Adrenal gland (tissue), 12 donors: ENCODE results near the gene LPP. TPM values are rescaled to one million over a fixed set of nuclear protein-coding genes. Genes with fewer than 3 reads are reported as not detected.

Experiments used
- DNase-seq, 7 donors: peaks; one replicate each; pipeline ENCODE4 v3.0.0-alpha.2; 2019 to 2020
- H3K27ac ChIP-seq, 5 donors: fragments of 200-600 bp; sonication (generic) in 4 of 5; 1 replicate in 3 of 5; 2 replicates in 2 of 5; pipeline versions ENCODE4 v1.5.1 to v1.8.0; 2016 to 2020; ENCODE audit warnings: mild to moderate bottlenecking in 1 of 5
- H3K27me3 ChIP-seq: fragments of 200-600 bp; 2 replicates; pipeline ENCODE4 v1.8.0; 2021
- H3K36me3 ChIP-seq, 2 donors: fragments of 200-600 bp; replicated peaks in 1 of 2; 1 replicate in 1 of 2; 2 replicates in 1 of 2; pipeline versions ENCODE4 v1.5.1 to v1.8.0; 2018 to 2022
- H3K4me1 ChIP-seq, 2 donors: fragments of 200-600 bp; replicated peaks in 1 of 2; 1 replicate in 1 of 2; 2 replicates in 1 of 2; pipeline versions ENCODE4 v1.5.1 to v1.8.0; 2018 to 2021
- H3K4me3 ChIP-seq, 4 donors: fragments of 200-600 bp; sonication (generic) in 3 of 4; one replicate each; pipeline ENCODE4 v1.5.1; 2016 to 2018
- H3K9me3 ChIP-seq, 3 donors: fragments of 200-600 bp; sonication (generic) in 1 of 3; replicated peaks in 1 of 3; 1 replicate in 2 of 3; 2 replicates in 1 of 3; pipeline versions ENCODE4 v1.5.1 to v1.8.0; 2016 to 2021
- CTCF ChIP-seq, 6 experiments: fragments of 450-650 bp in 4 of 6; fragments of 200-600 bp in 2 of 6; sonication (generic) in 1 of 6; IDR thresholded peaks; 1 replicate in 5 of 6; 2 replicates in 1 of 6; pipeline versions ENCODE4 v1.5.1 to v1.8.0; 2016 to 2021; ENCODE audit warnings: antibody characterized with exemption in 6 of 6, mild to moderate bottlenecking in 2 of 6, moderate library complexity in 1 of 6
- POLR2A ChIP-seq, 2 donors: fragments of 450-650 bp; IDR thresholded peaks; one replicate each; pipeline ENCODE4 v1.6.1; 2017; ENCODE audit warnings: antibody characterized with exemption in 2 of 2, mild to moderate bottlenecking in 2 of 2, moderate library complexity in 1 of 2
- WGBS, 4 donors: extraction: QIAGEN DNeasy Blood & Tissue Kit in 2 of 4; methylation state at CpG; one replicate each; pipeline versions ENCODE4 v1.1.5 to v1.1.7; 2013 to 2017; 5-methylcytosine and 5-hydroxymethylcytosine counted together
- intact Hi-C, 2 donors: fragments of 100-400 bp; cut with DNase I; formaldehyde crosslinking; loops; one replicate each; pipeline versions ENCODE4 v1.14.1 to v1.15.0; 2022 to 2023
- polyA plus RNA-seq, 3 donors: library from polyadenylated mRNA; stranded (reverse); fragments of 200-250 nt in 2 of 3; fragments of 350-450 nt in 1 of 3; fragmentation: Illumina TruSeq in 1 of 3; extraction: RNeasy Lipid Tissue Mini Kit (QIAGEN cat#74804) in 1 of 3; gene quantifications; one replicate each; pipeline ENCODE4 v1.2.3, GENCODE V29; 2013 to 2014
- total RNA-seq, 9 donors: library from RNA; depleted of rRNA in 4 of 9; stranded (reverse); fragments of >200 nt in 4 of 9; fragments of 120-200 nt in 1 of 9; fragmentation: NEBNext Ultra II Directional in 1 of 9; extraction: Animal tissue kit (Norgen Biotek cat#: 25700) in 1 of 9; gene quantifications; one replicate each; pipeline versions ENCODE4 v1.1.0 to v1.2.4, GENCODE V29; 2013 to 2023
- donor health status: healthy with polysubstance abuse.
- donor health status: Bipolar disorder and iron deficiency.
- donor health status: DM: yes; HTN: yes; CAD: no.
- donor health status: DM: no; HTN: no; CAD: no.
- donor health status: DM: no; HTN: no; CAD: no.
- donor health status: DM: yes; HTN: yes; CAD: no.

Gene LPP
- total and polyA plus RNA-seq, 12 donors: 7.0 to 170 (median 101) TPM

- Histone ChIP-seq H3K27me3 (no peaks in the 10 kb centered on the region), H3K9me3 (no peaks in the 10 kb centered on the region), H3K36me3 (no peaks in the 10 kb centered on the region), H3K4me1 (peaks cover 12 to 24% of the 10 kb centered on the region in 2 donors), H3K27ac (peak overlapping the region in 3 of 5 donors; percentile 20 to 38 (median 27)), H3K4me3 (peak overlapping the region in 1 of 4 donors; percentile 13)
- no peak for DNase-seq
- TF ChIP-seq POLR2A (IDR thresholded peaks at IDR 0.05) (no peak), CTCF (IDR thresholded peaks at IDR 0.05) (no peak)
- intact Hi-C loops: loop anchor here in 1 of 2 donors (10.0 kb wide), 1 partner anchor 540 kb away; no protein-coding TSS in a partner anchor
- 48 to 76% (median 64%) methylated on average over 4 of the region's 4 CpGs for WGBS, 4 donors
Measured at GRCh38 chr3:188584958-188585689, 431.2 kb downstream of the LPP start.

GRCh38 chr3:188589071-188589470 lies 435.1 kb downstream of the LPP start:
- intact Hi-C loops: loop anchor here in 1 of 2 donors (10.0 kb wide), 1 partner anchor 544 kb away; no protein-coding TSS in a partner anchor
- Histone ChIP-seq H3K27me3 (no peaks in the 10 kb centered on the region), H3K36me3 (no peaks in the 10 kb centered on the region), H3K9me3 (no peaks in the 10 kb centered on the region), H3K27ac (no peak overlapping the region), H3K4me3 (no peak overlapping the region), H3K4me1 (peaks cover 7 to 24% of the 10 kb centered on the region in 2 donors)
- WGBS, 4 donors: 73 to 84% (median 78%) methylated on average over 2 of the region's 2 CpGs
- DNase-seq: no peak
- TF ChIP-seq CTCF (IDR thresholded peaks at IDR 0.05): no peak
- TF ChIP-seq POLR2A (IDR thresholded peaks at IDR 0.05): no peak

GRCh38 chr3:188589771-188590170 lies 435.8 kb downstream of the LPP start:
- H3K36me3 ChIP-seq: no peaks in the 10 kb centered on the region
- 86 to 96% (median 88%) methylated on average over 2 of the region's 2 CpGs for WGBS, 4 donors
- intact Hi-C loops: loop anchor here in 1 of 2 donors (10.0 kb wide), 1 partner anchor 545 kb away; no protein-coding TSS in a partner anchor
- TF ChIP-seq POLR2A (IDR thresholded peaks at IDR 0.05) (no peak), CTCF (IDR thresholded peaks at IDR 0.05) (no peak)
- H3K4me1 ChIP-seq: peaks cover under 1 to 24% of the 10 kb centered on the region in 2 donors
- H3K27me3 ChIP-seq: no peaks in the 10 kb centered on the region
- H3K4me3 ChIP-seq: no peak overlapping the region
- no peaks in the 10 kb centered on the region for H3K9me3 ChIP-seq
- no peak for DNase-seq
- H3K27ac ChIP-seq: no peak overlapping the region

- peaks cover 0 to 17% of the 10 kb centered on the region in 2 donors for H3K4me1 ChIP-seq
- intact Hi-C loops: no loop called here
- H3K27me3 ChIP-seq: no peaks in the 10 kb centered on the region
- H3K4me3 ChIP-seq: no peak overlapping the region
- TF ChIP-seq CTCF (IDR thresholded peaks at IDR 0.05) (no peak), POLR2A (IDR thresholded peaks at IDR 0.05) (no peak)
- H3K36me3 ChIP-seq: no peaks in the 10 kb centered on the region
- H3K9me3 ChIP-seq: no peaks in the 10 kb centered on the region
- DNase-seq: no peak
- no peak overlapping the region for H3K27ac ChIP-seq
Measured at GRCh38 chr3:188590557-188590956, 436.6 kb downstream of the LPP start.
